Activated effector memory CD4-positive, alpha-beta T cell treated with Interleukin-2 at 50 U/mL for 16 hours (primary cell): ENCODE measurements around the gene ROBO2.

ENCODE experiments used
- DNase-seq: peaks from one replicate; pipeline ENCODE4 v3.0.0-alpha.2; 2020

The ROBO2 gene, protein sequence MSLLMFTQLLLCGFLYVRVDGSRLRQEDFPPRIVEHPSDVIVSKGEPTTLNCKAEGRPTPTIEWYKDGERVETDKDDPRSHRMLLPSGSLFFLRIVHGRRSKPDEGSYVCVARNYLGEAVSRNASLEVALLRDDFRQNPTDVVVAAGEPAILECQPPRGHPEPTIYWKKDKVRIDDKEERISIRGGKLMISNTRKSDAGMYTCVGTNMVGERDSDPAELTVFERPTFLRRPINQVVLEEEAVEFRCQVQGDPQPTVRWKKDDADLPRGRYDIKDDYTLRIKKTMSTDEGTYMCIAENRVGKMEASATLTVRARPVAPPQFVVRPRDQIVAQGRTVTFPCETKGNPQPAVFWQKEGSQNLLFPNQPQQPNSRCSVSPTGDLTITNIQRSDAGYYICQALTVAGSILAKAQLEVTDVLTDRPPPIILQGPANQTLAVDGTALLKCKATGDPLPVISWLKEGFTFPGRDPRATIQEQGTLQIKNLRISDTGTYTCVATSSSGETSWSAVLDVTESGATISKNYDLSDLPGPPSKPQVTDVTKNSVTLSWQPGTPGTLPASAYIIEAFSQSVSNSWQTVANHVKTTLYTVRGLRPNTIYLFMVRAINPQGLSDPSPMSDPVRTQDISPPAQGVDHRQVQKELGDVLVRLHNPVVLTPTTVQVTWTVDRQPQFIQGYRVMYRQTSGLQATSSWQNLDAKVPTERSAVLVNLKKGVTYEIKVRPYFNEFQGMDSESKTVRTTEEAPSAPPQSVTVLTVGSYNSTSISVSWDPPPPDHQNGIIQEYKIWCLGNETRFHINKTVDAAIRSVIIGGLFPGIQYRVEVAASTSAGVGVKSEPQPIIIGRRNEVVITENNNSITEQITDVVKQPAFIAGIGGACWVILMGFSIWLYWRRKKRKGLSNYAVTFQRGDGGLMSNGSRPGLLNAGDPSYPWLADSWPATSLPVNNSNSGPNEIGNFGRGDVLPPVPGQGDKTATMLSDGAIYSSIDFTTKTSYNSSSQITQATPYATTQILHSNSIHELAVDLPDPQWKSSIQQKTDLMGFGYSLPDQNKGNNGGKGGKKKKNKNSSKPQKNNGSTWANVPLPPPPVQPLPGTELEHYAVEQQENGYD (N-terminal part only)

DNA sequence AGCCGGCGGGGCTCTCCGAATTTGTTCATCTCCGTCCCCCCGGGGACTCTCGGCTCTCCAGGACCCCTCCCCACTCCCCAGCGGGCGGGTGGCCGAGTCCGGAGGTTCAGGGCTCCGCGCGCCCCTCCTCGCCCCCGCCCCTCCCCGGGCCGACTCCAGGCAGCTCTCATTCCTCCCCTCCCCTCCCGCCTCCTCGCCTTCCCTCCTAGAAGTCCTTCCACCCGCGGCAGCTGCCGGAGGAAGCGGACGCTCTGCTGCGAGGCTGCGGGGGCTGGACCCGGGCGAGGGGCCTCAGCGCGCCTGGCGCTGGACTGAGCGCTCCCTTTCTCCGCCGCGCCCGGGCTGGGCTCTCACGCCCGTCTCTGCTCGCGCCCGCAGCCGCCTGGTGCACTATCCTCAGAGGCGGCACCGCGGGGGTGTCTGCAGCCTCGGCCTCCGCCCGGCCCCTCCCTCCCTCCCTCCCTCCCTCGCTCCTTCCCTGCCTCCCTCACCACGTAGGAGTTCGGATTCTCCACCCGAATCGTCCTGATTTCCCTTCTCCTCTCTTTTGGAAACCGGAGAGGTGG is at the start of gene ROBO2:
ROBO2 (plus strand) TSS at position 494 of the 566 bp plus-strand sequence. CDS start 687 bp downstream, outside the sequence.
- no peak for DNase-seq

DNA sequence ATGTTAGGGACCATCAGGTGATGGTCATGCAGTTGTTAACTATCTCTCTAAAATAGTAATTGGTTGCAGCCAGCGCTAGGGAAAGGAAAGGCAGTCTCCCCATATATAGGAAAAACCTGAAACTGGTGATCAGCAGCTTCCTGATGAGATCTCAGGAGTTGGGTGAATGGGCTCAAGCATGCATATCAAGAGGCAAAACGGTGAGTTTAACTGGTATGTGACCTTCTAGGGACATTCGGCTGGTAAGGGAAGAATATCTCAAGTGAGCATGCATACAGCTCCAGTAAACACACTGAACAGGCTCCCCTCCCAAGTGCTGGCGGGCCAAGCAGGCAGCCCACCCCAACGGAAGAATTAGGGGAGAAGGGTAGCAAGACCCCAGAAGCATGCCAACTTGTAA is 49.3 kb upstream of the ROBO2 start:
- DNase-seq: no peak

DNA sequence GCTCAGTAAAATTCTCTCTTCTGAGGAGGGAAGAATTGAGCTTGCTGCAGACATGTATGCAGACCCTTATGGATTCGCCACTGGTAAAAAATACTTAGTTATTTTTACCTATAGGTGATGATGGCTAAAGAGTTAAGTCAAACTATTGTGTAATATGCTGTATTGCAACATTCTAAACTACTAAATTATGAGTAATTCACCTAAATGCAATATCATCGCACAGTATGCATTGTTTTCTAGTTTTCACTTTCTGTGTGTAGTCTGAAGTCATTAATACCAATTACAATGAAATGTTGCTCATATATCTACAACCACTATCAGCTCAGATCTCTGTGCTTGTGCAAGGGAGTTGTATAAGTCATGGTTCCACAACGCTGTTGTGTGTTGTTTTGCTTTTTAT is 48.7 kb upstream of the ROBO2 start:
- DNase-seq: no peak

DNA sequence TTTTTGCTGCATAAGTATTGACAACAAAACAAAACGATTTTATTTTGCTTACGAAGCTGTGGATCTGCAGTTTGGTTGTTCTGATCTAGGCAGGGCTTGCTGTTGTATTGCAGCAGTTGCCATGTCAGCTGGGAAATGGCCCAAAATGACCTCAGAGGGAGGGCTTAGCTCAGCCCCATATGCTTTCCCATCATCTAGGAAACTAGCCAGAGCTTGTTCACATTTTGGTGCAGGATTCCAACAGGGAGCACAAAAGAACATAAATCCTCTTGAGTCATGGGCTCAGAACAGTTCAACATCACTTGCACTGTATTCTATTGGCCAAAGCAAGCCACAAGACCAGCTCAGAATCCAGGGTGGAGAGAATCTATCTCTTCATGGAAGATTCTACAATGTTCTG is 42.2 kb upstream of the ROBO2 start:
- no peak for DNase-seq

DNA sequence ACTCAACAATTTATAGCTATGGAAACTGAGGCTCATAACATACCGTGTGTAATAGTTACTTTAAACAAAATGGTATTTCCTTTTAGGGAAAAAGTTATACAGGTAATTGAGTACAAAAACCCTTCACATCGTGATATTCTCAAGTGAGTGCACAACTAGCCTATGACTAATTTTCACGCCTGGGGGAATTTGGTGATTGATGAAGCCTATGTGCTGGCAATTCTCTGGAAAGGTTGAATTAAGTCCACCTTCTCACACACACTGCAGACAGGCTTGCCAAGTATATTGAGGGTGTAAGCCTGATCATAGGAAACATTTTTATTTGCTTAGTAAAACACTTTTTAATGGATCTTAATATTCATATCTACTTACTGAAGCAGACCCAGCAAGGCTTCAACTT is 41.3 kb upstream of the ROBO2 start:
- DNase-seq: no peak

DNA sequence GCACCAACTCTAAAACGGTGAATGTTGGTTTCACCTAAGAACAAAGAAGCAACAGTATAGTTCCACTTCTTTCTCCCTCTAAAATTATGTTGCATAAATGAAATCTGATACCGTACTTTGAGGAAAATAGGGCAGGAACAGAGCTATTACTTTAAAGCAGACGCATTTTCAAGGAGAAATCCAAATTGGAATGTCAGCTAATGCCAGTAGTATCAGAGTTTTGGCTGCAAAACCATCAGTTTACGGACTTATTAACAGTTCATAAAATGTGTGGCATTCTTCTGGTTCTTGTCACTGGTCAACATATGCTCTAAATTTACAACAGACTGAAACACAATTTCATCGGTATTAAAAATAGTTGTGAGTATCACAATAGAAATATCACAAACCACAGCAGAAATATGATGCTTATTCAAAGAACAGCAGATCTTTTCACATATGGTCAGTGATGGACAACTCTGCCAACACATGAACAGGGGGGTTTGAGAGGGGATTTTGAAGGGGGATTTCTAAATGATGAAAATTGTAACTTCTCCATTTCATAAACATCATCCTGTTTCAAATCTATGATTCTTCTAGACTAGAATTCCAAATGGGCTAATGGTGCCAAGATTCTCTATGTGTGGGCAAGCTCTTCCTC is 38.7 kb upstream of the ROBO2 start:
- no peak for DNase-seq

DNA sequence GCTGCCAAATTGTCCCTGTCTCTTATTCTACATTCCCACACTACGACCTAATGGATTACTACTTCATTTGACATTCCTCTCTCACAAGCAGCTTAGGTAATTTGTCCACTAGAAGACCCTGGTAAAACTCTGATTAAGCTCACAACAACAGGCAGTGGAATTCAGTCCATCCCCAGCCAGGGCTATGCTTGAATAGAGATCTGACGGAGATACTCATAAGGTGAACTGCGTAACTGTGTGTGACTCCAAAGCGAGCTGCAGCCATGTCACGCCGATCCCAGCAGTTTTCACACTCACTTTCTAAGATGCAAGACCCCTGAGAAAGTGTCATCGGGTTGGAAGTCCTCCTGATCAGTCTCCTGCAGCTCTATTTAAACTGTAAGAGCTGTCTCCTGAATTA is 25.7 kb upstream of the ROBO2 start:
- no peak for DNase-seq

DNA sequence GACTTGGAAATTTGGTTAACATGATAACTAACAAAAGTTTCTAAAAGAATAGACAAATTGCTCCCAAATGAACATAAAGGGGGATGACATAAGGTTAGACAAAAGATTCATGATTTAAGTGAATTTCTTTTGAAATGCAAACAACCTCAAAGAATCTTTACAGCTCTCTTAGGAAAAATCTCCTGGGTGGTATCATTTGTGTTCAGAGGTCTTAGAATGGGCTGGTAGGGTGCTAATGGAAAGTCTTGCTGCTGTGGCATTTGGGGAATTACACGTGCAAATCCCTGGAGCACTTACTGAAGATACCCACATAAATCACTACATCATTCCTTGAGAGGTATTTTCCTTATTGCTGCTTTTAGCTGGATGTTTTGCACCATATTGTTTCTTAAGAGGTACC is 14.4 kb upstream of the ROBO2 start:
- DNase-seq: no peak

DNA sequence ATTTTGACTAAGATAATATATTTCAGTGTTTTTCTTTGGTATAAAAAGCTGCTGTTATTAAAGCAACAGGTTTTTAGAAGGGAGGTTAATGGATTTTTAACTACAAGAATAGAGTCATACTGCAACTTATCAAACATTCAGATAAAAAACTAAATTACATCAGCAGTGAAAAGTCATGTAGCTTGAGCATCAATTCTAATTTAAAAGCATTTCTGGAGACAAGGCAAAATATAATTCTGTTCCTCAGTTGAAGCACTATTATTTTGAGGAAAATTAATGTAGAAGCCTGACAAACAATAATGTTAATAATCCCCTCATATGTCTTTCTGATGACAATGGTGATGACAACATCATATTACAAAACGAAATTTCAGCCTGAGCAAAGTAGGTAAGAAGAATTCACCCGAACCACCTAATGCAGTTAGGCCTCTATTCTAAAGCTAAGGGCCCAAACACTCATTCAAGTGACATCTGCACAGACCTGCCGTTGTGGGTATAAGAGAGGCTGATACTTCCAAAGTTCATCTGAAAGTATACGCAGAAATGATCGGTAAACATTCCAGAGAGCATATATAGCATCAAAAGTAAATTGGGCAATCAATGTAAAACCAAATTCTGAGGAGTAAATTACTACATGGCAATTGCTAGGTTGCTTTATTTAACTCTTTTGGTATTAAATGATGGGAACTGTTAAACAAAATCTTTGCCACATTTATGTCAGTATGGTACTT is 12.8 kb upstream of the ROBO2 start:
- no peak for DNase-seq

DNA sequence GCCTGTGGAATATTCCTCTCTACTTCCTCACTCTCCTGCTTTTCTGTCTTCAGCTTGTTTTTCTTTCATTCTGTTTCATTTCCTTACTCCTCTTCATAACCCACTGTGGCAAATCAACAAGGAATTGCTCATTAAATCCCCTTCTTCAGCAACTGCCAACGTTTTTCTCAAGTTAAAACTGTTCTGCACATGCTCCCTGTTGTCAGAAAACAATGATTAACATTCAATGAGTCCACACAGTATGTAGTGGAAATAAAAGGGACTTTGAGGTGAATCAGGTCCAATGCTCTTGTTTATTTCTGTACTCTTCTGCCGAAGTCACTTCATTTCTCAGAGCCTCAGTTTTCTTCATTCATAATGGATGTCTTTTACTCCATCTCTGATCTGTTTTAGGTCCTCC is 11.9 kb upstream of the ROBO2 start:
- no peak for DNase-seq

DNA sequence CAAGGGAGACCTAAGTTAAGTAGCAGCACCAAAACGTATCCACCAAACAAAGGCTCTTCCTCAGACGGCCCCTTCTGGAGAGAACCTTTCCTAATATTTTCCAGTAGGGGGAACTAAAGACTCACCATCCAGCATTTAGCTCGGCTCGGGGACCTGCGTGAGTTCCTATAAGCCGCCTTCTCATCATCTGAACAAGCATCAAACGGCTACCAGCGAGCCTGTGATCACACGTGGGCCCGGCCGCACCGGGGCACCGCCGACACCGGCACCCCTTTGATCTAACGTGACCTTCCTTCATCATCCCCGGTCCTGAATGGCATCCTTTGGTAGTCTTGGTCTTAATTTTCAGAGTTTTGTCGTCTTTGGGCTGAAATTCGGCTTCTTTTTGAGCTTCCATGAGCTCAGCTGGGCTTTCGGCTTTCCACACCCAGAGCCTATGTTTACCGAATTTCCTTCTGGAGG is 1.4 kb upstream of the ROBO2 start:
- no peak for DNase-seq

DNA sequence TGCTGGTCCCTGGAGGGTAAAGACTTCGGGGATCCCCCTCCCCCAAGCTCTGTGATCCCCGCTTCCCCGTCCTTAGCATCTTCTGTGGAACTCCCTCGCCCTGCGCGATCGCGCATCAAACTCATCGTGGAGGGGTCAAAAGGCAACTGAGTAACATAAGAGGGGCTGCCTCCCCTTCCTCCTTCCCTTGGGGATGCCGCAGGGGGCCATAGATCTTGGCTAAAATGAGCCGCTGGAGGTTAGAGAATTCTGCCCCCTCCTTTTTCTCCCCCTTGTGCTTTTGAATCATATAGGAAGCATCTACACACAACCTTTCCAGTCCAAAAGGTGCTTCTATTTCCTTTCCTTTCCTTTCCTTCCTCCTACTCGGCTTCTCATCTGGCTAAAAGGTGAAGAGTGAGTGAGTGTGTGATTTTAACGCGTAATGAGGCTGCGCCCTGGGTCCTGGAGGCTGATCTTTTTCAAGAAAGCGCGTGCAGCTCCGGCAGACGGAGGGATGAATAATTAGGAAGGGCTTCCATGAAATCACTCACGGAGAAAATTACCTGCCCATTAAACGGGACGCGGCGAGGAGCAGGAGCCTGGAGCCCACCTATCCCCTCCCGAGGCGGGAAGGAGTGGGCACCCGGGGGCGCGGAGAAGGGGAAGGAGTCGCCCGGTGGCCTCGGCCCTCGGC is 831 bp upstream of the ROBO2 start:
- DNase-seq: no peak

DNA sequence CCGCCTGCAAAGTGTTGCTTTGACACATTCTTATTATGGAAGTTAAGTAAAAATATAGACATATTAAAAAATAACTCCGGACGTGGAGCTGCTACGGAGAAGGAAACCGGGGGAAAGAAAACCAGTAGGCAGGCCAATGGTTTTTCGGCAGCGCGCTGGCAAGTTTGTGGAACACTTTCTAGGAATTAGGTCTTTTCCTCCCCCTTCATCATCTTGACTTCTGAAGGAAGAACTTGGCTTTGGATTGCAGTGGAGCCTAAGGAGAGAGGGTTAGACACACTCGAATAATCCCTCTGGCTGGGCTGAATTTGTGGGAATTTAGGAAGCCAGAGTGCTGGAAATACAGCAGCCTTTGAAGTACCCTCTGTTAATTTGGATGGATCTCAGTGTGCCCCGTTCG is 317 bp downstream of the ROBO2 start:
- no peak for DNase-seq

DNA sequence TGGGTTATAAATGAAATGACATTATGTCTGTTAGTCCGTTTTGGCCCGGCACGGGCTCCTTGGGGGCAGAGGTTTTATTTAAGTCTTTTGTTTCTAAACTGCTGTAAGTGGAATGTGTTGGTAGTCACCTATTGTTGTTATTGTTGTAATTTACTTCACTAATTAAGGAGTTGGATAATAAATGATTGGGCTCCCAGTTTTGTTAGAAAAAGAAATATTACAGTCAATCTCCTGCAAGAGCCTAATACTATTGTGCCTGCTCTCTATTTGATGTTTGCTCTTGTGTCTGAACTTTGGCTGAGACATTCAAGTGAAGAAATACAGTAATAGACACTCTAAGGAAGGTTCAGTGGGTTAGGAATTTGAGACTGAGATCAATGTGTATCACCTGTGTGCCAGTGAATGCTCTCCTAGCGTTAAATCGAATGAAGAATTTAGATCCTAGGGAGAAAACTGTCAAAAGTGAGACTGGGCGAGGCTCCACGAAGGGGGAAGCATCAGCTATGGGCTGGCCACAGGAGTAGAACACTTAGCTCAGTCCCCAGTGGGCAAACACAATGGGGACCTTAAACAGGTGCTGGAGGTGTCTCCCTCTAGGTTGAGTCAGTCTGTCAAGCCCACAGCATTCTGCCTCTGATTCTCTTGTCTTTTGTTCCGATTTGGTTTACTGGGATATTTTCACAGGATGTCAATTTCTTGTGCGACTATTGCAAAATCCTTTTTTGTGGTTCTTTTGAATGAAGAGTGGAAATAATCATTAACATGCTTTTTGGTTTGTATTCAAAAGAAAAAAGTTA is 1.2 kb downstream of the ROBO2 start:
- DNase-seq: no peak

DNA sequence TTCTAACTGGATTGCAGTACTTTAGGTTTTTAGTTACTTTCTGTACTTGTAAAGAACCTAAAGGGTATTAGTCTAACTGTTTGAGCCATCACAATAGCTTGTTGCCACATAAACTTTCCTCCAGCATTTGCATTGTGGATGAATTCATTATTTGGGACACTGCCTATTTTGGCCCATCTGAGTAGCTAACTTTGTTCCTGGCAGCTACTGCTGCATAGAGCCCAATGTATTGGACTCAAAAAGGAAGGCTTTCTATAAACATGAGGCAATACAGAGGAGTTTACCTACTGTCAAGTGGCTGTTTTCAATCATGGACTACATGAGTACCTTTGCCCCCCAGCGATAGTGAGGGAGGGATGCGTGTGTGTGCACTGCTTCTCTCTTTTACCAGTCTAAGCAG is 1.9 kb downstream of the ROBO2 start:
- DNase-seq: no peak

DNA sequence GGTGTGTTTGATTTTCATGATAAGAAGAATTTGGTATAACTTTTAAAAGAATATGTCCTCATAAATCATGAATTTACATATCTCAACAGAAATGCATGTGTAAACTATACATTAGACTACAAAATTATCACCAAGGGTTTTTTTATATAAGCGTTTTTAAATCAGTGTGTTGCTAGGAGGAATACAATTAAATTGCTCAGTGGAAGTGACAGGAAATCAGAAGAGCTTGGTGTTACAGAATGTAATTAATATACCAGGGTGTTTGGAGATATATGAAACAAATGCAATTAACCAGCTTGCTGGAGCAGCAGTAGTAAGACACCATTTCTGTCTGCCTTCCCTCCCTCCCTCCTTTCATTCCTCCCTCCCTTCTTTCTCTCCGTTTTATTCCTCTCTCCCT is 2.4 kb downstream of the ROBO2 start:
- no peak for DNase-seq

DNA sequence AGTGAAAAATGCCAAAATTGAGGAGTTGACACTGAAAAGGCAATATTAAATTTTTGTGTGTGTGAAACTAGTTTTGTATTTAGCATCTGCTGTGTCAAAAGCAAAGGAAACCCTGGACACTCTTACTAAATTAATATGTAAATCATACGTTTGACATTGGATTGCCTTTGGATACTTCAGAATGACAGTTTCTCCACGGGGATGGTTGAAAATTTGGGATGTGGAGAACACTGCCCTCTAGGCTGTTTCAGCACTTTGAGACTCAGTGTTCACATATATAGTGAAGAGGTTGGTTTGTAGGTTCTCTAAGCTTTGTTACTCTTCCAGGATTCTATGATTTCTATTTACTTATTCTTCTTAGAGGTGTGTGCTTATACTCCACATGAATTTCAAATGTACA is 3.0 kb downstream of the ROBO2 start:
- no peak for DNase-seq

DNA sequence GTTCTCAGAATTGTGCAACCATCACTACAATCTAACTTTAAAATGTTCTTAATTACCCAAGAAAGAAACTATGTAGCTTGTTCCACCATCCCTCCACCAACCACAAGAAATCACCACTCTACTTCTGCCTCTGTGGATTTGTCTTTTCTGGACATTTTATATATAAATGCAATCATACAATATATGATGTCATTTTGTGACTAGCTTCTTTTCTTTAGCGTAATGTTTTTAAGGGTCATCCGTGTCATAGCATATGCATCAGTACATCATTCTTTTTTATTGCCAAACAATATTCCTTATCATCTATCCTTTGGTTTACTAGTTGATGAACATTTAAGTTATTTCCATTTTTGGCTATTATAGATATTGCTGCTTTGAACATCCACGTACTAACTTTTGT is 5.8 kb downstream of the ROBO2 start:
- no peak for DNase-seq

DNA sequence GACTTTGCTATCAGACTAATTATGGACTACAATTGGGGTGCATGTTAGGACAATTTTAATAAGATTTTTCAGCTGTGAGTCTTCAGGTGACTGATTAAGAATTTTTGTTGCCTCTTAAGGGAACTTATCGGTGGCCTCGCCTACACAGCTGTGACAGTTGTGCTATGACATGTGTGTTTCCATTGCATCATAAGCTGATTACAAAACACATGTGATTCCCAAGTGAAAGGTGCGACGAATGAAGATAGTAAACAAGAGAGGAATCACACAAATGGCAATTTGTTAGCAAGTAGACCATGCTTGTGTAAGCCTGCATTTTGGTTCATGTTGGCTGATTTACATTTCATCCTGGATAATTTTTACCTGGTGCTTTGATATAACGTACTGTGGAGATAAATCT is 8.3 kb downstream of the ROBO2 start:
- no peak for DNase-seq

DNA sequence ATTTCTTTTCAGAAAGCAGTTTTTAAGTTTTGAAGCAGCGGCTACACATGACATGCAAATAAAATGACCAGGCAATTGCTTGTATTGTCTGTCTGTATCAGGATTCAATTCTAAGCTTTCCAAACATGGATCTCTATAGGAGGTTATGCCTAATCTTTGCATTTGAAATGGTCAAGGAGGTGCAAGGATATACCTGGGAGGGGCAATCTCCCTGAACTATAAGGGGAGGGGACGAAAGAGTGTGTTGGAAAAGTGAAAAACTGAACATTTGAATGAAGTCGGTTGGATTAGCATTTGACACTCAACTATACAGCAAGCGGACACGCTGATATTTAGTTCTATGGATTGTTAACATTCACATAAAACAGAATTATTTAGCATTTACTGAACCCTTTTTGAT is 11.7 kb downstream of the ROBO2 start:
- DNase-seq: no peak
